WTC11 (cell line): ENCODE data around the gene NDUFS6. TPM values are rescaled to one million over a fixed set of nuclear protein-coding genes. Genes with fewer than 3 reads are reported as not detected.
A peak's percentile ranks its signal among the peaks of the same experiment; 100 is the strongest.

ENCODE experiments used
- ATAC-seq: fragments of 200-7000 bp; cut with Tn5 transposase; 2 replicates; pipeline ENCODE4 v1.10.0; 2021; ENCODE audit warnings: mild to moderate bottlenecking, moderate library complexity
- CTCF ChIA-PET: fragments of 300-600 bp; sonication (Branson Sonifier 250); formaldehyde crosslinking; loops from one replicate; lab custom pipeline; 2021; ENCODE audit warnings: antibody characterized with exemption; lab: Charles Lee
- POLR2A ChIA-PET: fragments of 350-600 bp; sonication (Branson Sonifier 250); formaldehyde crosslinking; loops from one replicate; lab custom pipeline; 2021; ENCODE audit warnings: antibody characterized with exemption; lab: Charles Lee
- DNase-seq: peaks from one replicate; pipeline ENCODE4 v3.0.0; 2021; ENCODE audit warnings: low spot score
- H3K27ac Mint-ChIP-seq: 2 replicates; pipeline ENCODE4 v1.8.0; 2021; ENCODE audit warnings: mixed read lengths
- H3K27me3 Mint-ChIP-seq: 2 replicates; pipeline ENCODE4 v1.8.0; 2021; ENCODE audit warnings: low read depth, mild to moderate bottlenecking, moderate library complexity, mixed read lengths
- H3K36me3 Mint-ChIP-seq: 2 replicates; pipeline ENCODE4 v1.8.0; 2021; ENCODE audit warnings: mixed read lengths
- H3K4me1 Mint-ChIP-seq: 2 replicates; pipeline ENCODE4 v1.8.0; 2022; ENCODE audit warnings: mixed read lengths
- H3K4me3 Mint-ChIP-seq: 2 replicates; pipeline ENCODE4 v1.8.0; 2021; ENCODE audit warnings: mild to moderate bottlenecking, moderate library complexity, mixed read lengths
- H3K9me3 Mint-ChIP-seq: 2 replicates; pipeline ENCODE4 v1.8.0; 2021; ENCODE audit warnings: mixed read lengths
- CTCF ChIP-seq: fragments of 200-600 bp; IDR thresholded peaks from 2 replicates; pipeline ENCODE4 v1.8.0; 2022; ENCODE audit warnings: antibody characterized with exemption
- EMX1 ChIP-seq: fragments of 250-450 bp; sonication (Bioruptor Pico); IDR thresholded peaks from 2 replicates; pipeline ENCODE4 v1.8.0; 2021; ENCODE audit warnings: mild to moderate bottlenecking
- NFATC4 ChIP-seq: fragments of 250-450 bp; sonication (Bioruptor Pico); IDR thresholded peaks from 2 replicates; pipeline ENCODE4 v1.9.0; 2021; ENCODE audit warnings: mild to moderate bottlenecking
- PRDM15 ChIP-seq: sonication (generic); formaldehyde crosslinking; IDR thresholded peaks from 2 replicates; pipeline ENCODE4 v1.8.0; 2022; ENCODE audit warnings: missing genetic modification reagents
- SMAD4 ChIP-seq: sonication (generic); formaldehyde crosslinking; IDR thresholded peaks from 2 replicates; pipeline ENCODE4 v1.8.0; 2022; ENCODE audit warnings: mild to moderate bottlenecking, missing genetic modification reagents
- TEAD1 ChIP-seq: sonication (generic); formaldehyde crosslinking; IDR thresholded peaks from 2 replicates; pipeline ENCODE4 v1.8.0; 2022; ENCODE audit warnings: mild to moderate bottlenecking, missing genetic modification reagents
- TP53 ChIP-seq: sonication (generic); formaldehyde crosslinking; IDR thresholded peaks from 2 replicates; pipeline ENCODE4 v1.8.1; 2023; ENCODE audit warnings: mild to moderate bottlenecking, missing genetic modification reagents
- USF1 ChIP-seq: sonication (generic); formaldehyde crosslinking; IDR thresholded peaks from 2 replicates; pipeline ENCODE4 v1.8.0; 2022; ENCODE audit warnings: mild to moderate bottlenecking, missing genetic modification reagents
- ZNF263 ChIP-seq: sonication (generic); formaldehyde crosslinking; IDR thresholded peaks from 2 replicates; pipeline ENCODE4 v1.8.1; 2022; ENCODE audit warnings: low read depth, mild to moderate bottlenecking, moderate library complexity, missing genetic modification reagents
- total RNA-seq: library from RNA; stranded (reverse); gene quantifications from 3 replicates; pipeline ENCODE4 v1.2.3, GENCODE V29; 2021

The NDUFS6 gene
- total RNA-seq, 1 experiment from 2014 or later = 84.3 TPM

- TF ChIP-seq PRDM15 (CRISPR knock-in tag) (no peak), TEAD1 (no peak), TP53 (CRISPR knock-in tag) (no peak)
These were observed 38.9 kb upstream of the NDUFS6 start (continued) for GRCh38 chr5:1762121-1762882.

- Mint-ChIP-seq H3K27me3 (peaks cover 3% of the 10 kb centered on the region; the same call in 1 of the 2 replicates), H3K36me3 (peaks cover 9% of the 10 kb centered on the region), H3K9me3 (peaks cover 9% of the 10 kb centered on the region), H3K4me1 (peaks cover 11% of the 10 kb centered on the region), H3K4me3 (no peak overlapping the region), H3K27ac (no peak overlapping the region)
- CTCF ChIA-PET = interaction anchor here (0.5 to 2.6 kb wide), 38 partner anchors 9 to 408 kb away, joined by 3 to 19 read pairs (median 4); partner anchors contain the start of genes MRPL36 and NDUFS6
- DNase-seq = no peak
- no peak for TF ChIP-seq SMAD4 (CRISPR knock-in tag)
- TF ChIP-seq NFATC4 (CRISPR knock-in tag) = no peak
- no peak for TF ChIP-seq EMX1 (CRISPR knock-in tag)
- POLR2A ChIA-PET = no interaction called here
- no peak for ATAC-seq
These were observed 38.2 kb upstream of the NDUFS6 start for GRCh38 chr5:1762883-1763547.

- H3K36me3 Mint-ChIP-seq = peaks cover 4% of the 10 kb centered on the region
- peak; percentile 70 for DNase-seq
- no peak for TF ChIP-seq SMAD4 (CRISPR knock-in tag)
- TF ChIP-seq CTCF = peak; percentile 36
- no peak for TF ChIP-seq USF1 (CRISPR knock-in tag)
- no peak for TF ChIP-seq TEAD1
- TF ChIP-seq ZNF263 (CRISPR knock-in tag) = no peak
- TF ChIP-seq PRDM15 (CRISPR knock-in tag) = no peak
- TF ChIP-seq, all 79 proteins: peak for 1
- peak; percentile 79 for ATAC-seq
- Mint-ChIP-seq H3K4me3 (no peak overlapping the region), H3K4me1 (peaks cover 11% of the 10 kb centered on the region), H3K9me3 (peaks cover 4% of the 10 kb centered on the region), H3K27ac (no peak overlapping the region), H3K27me3 (no peaks in the 10 kb centered on the region; the same call in 1 of the 2 replicates)
- CTCF ChIA-PET = interaction anchor here (0.5 to 2.6 kb wide), 39 partner anchors 9 to 407 kb away, joined by 3 to 19 read pairs (median 4); partner anchors contain the start of genes MRPL36 and NDUFS6
- POLR2A ChIA-PET = no interaction called here
These were observed 37.7 kb upstream of the NDUFS6 start for GRCh38 chr5:1763548-1763911.
